Stimulated activated CD4-positive, alpha-beta T cell treated with anti-CD3 and anti-CD28 coated beads, Interleukin-15, amount 100 ng/mL, for 24 hours (primary cell): Measurements from ENCODE around the gene RAD51B.

Experiments used
- DNase-seq: peaks from one replicate; pipeline ENCODE4 v3.0.0-alpha.2; 2020

Gene RAD51B

DNA sequence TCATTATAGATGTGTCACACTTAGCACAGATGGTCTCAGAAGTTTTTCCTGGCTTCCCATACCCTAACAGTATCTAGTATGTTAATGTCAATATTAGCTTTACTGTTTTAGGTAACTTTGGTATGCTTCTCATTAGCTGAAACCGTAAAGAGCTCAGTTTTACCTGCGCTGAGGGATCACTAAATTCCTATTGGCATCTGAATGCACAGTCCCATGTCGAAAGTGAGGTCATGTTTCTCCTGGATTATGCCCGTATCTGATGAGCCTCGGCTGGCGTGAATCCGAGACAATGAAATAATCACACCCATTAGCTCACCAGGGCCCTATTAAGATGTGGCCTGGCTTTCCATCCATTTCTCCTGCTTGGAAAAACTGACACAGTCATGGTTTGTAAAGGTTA, 555.1 kb downstream of the RAD51B start:
- DNase-seq: no peak

DNA sequence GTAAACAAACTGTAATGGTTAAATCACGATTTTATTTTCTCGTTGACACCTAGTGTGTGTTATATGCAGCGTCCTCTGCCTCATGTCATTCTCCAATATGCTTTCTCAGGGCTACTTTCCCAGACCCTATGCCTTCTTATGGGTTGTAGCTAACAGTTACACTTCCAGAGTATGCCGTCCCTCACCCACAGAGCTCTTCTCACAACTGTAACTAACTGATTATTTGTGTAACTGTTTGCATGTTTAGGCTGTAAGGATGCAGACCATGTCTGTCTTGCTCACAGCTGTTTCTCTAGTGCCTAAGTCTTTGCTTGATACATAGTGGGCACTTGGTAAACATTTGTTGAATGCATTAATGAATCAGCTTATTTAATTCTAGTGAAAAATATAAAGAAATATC, 555.8 kb downstream of the RAD51B start:
- no peak for DNase-seq

- no peak for DNase-seq
Measured at GRCh38 chr14:68376067-68376779, 556.6 kb downstream of the RAD51B start.

- no peak for DNase-seq
Measured at GRCh38 chr14:68377006-68377405, 557.4 kb downstream of the RAD51B start.

- DNase-seq: no peak
Measured at GRCh38 chr14:68377459-68377858, 557.9 kb downstream of the RAD51B start.

DNA sequence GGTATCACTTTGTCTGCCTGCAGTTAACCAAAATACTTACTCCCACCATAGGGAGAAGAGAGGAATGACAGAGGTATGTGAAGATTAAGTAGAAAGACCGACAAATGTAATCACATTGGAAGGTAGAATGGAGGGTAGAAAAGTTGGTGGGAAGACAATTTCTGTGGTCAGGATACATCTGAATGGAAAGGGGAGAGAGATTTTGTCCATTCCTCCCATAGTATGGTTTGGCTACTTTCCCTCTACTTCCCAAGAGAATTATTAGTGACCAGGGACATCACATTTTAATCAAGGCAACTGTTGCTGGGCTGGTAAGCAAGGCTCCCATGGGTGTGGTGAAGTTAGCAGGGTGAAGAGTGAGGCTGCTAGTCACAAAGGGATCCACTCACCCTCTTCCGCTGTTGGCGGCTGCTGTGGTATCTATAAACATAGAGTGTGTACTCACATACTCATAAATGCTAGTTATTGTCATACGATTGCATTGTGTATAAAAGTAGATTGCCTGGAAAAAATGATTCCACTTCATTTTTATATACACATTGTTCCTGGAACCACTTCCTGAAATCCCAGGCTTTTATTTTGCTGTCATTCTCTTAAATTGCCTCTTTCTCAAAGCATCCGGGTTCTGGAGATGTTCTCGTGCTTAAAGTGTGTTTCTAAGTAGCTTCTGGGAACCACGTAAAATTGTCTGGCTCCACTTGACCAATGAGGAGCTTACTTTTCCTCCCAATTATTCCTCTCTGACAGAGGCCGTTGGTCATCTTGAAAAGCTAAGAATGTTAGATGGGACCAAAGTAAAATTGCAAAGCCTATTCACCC, 560.1 kb downstream of the RAD51B start:
- DNase-seq: peak; percentile 34

- DNase-seq: no peak
Measured at GRCh38 chr14:68380329-68380741, 560.8 kb downstream of the RAD51B start.

DNA sequence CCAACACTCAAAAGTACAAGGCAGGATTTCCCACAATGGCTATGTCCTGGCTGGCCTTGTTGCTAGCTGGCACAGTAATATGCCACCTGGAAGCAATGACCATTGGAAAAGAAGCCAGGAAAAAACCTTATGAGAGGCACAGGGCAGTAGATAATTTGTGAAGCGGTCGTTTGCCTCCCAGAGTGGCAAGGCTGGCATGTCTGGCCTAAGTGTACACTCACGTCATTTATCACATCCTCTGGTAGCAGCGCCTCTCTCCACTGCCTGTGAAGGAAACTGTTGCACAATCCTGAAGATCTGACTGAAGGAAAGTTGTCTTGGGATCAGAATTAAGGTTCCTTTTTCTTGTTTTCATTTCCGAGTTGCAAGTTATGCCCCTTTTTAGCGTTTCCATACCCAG, 564.8 kb downstream of the RAD51B start:
- DNase-seq: no peak

GRCh38 chr14:68384881-68385280, 565.3 kb downstream of the RAD51B start:
- DNase-seq: no peak

DNA sequence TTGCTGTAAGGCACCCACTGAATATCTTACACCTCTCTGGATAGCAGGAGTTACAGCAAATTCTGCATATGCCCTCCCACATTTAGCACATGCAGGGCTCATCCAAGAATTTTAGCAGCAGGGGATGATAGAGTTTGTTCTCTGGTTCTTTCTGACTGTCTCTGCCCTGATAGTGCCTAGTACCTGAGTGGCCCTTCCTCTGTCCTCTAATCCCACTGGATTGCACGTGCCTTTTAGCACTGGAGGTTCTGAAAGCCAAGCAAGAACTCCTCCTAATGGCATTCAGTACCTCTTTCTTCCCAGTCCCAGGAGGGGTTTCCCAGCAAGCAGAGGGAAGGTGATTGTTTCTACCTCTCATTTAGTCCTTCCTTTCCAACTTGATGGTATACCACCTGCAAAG, 566.9 kb downstream of the RAD51B start:
- DNase-seq: no peak

- no peak for DNase-seq
Measured at GRCh38 chr14:68386950-68387779, 567.6 kb downstream of the RAD51B start.

DNA sequence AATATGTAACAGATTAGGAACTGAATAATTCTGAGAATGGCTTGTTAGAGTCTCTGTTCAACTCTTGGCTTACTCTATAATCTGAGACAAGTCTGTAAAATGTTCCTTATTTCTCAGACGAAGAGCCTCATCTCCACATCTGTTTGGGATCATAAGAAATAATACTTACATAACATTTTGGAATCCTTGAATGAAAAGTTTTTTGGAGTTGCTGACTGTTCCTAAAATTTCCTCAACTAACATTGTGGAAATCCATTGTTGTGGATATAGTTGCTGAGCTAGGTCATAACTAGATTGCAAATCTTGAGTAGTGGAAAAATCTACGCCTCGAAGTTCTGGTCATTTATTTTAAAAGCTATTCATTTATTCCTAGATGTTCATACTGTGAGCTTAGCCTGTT, 570.4 kb downstream of the RAD51B start:
- no peak for DNase-seq

DNA sequence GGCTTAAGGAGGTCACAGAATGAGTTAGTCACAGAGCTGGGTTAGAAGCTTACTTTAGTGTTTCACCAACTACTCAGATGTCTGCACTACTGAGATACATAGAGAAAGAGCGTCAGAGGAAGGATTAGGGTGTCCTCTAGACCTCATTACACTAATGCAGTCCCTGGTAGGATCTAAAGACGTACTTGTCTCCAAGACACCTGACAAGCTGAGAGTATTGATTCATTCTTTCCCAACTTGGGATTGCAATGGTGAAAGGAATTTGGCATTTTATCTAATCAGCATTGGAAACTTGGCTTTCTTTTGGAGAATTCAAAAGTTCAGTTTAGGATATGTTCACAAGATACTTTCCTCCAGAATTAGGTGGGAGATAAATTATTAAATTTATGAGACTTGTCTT, 571.2 kb downstream of the RAD51B start:
- DNase-seq: no peak

DNA sequence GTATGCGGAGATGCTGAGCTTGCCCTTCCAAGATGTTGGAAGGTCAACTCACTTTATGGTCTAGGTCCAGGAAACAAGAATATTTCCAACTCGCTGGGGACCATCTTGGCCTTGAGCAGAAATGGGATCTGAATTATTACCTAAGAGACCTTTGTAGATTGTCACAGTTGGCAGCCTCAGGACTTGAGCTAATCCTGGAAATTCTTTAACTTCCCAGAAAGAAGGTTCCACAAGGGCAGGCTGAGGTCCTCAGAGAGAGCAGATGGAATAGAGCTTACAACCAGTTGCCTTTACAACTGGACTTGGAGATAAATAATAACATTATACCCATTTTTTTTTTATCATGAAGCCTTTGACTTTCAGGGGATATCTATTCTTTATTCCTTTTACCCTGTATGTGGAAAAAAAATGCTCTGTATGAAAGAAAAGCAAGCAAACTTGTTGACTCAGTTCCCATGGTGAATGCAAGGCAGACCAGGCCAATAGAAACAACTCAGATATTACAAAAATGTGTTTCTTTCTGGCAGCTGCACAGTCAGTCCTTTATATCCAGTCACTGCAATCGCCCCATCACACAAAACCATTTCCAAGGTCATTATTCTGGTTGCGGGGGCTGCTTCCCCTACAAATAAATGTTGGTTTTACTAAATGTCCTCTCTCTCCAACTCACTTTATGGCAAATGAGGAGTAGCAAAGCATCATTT, 571.9 kb downstream of the RAD51B start:
- DNase-seq: no peak

- DNase-seq: no peak
Measured at GRCh38 chr14:68392393-68393141, 573.0 kb downstream of the RAD51B start.

- DNase-seq: no peak
Measured at GRCh38 chr14:68393259-68393658, 573.7 kb downstream of the RAD51B start.

- DNase-seq: no peak
Measured at GRCh38 chr14:68394118-68394763, 574.7 kb downstream of the RAD51B start.

DNA sequence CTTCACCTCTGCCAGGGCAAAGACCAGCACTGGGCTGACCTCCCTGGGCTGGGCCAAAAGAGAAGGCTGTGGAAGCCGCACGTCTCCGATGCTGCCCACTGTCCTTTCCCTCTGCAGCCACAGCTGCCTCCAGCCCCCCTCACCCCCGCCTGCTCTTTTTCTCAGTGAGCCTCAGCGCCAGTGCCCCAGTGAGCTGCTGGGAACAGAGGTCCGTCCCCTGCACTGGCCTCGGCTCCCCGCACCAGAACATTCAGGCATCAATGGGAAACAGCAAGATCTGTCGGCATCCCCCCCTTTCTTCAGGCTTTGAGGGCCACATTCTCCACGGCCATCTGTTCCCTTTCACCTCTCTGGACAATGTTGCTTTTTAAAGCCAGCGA, 575.2 kb downstream of the RAD51B start:
- DNase-seq: no peak

- no peak for DNase-seq
Measured at GRCh38 chr14:68395604-68396003, 576.0 kb downstream of the RAD51B start.

DNA sequence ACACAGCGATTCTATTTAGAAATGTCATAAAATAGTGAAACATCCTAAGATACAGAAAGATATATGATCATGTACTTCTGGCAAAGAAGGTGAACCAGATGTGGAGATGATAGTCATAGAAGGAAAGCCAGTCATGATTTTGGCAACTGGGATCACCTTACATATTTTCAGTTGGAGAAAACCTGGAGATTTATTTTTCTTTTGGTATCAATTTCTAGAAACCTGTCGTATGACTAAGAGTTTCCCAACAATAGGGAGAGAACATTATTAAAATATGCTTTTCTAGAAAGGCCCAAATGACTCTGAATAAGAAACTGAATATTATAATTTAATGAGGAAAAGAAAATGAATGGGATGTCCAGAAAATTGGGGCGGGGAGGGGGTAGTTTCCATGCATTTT, 576.9 kb downstream of the RAD51B start:
- DNase-seq: no peak

DNA sequence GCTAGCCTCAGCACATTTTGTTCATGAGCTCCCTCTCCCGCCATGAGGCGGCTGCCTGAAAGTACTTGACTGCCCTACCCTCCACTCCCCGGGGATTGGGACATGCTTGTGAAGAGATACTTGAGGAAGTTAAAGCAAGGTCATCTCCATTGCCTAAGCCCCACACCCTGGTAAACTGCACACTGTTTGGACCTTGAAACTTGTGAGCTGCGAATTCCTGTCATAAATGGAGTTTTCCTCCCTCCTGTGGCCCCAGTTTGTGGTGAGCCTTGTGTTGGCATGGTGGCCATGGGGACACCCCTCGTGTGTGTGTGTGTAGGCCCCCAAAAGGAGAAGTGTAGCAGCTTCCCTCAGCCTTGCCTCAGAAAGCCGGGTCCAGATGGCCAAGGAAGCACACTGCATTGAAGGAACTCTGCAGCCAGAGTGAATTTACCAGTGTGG, 577.8 kb downstream of the RAD51B start:
- DNase-seq: no peak

DNA sequence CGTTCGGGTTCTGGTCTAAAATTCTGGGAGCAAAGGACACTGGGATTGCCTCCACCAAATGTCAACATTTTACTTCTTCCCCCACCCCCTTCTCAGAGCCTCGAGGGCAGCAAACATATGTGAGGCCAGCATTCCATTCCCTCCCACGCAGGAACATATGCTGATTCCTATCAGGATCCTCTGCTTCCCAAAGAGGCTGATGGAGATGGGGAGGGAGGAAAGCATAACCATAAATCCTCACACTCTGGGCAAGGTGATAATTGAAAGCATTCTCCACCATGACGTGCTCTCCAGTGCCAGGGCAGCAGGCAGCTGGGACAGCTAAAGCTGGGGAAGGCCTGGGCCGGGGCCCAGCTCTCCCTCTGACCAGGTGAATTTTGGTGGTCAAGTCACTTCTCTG, 578.2 kb downstream of the RAD51B start:
- DNase-seq: no peak
